ENCODE results near the gene DDX41.
"Not testable (repeated sequence)": the region's sequence is repeated elsewhere in the genome, so short reads cannot be mapped to it uniquely, and the experiment has no call there.

The DDX41 gene

DNA sequence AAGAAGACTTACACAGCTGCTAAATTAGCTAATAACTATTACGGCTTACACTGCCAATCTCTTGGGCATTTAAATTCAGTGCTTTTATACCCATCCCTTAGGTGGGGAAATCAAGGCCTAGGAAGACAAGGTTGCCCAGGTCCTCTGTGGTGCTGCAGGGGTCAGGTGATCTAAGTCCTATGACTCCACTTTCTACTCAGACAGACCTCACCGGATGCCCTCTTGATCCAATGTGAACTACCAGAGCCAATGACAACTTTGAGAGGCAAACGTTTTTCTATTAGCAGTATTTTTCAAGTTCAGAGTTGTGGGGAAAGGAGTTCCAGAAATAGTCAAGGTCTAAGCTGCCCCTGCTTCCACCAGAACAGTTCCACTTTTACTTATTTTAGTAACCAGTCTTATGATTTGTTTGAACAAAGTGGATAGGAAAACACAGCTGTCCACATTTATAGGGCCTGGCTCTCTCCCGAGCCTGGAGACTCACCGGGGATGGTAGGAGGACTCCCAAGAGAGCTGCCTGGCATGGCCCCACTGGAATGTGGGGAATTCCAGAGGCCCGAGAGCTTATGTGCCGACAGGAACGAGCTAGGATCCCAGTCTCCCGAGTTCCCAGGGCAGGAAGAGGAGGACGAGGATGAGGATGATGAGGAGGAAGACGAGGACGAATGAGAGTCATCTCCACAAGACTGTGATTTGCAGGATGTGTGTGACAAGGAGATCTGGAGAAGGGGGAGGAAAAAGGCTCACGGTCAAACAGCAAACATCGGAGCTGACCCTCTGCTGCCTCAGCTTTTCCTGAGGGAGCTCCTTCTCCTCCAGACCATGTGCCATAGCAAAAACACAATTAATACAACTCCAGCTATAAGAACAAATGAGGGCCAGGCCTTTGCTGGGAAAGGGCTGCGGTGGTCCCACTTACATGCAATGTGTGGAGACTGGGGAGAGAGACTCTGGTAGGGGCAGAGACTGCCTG, 20.9 kb upstream of the DDX41 start:
- DNase-seq, result peak; percentile 35

DNA sequence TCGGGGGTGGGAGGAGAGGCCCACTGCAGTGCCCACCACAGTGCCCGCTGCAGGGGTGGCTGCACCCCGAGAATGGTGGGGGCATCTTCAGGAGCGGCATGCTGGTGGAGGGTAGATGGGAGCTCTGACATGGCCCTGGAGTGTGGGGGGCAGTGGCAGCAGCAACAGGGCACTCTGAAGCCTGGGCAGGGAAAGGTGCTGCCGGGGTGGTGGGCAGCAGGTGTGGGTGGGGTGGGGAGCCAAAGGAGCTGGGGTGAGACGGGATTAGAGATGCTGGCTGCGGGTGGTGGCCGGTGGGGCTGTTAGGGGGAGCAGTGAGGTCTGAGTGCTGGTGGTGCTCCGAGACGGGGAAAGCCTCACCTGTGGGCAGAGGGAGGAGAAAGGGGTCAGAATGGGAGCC, 19.6 kb upstream of the DDX41 start:
- DNase-seq, result no peak

- no peak for DNase-seq
Observed at GRCh38 chr5:177535125-177535524, 18.4 kb upstream of the DDX41 start.

DNA sequence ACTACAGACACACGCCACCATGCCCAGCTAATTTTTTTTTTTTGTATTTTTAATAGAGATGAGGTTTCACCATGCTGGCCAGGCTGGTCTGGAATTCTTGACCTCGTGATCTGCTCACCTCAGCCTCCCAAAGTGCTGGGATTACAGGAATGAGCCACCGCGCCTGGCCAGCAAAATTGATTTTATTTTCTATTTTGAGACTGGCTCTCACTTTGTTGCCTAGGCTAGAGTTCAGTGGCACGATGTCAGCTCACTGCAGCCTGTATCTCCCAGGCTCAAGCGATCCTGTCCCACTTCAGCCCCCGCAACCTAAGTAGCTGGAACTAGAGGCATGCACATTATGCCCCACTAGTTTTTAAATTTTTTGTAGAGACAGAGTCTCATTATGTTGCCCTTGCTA, 17.7 kb upstream of the DDX41 start:
- not testable (repeated sequence) for DNase-seq

DNA sequence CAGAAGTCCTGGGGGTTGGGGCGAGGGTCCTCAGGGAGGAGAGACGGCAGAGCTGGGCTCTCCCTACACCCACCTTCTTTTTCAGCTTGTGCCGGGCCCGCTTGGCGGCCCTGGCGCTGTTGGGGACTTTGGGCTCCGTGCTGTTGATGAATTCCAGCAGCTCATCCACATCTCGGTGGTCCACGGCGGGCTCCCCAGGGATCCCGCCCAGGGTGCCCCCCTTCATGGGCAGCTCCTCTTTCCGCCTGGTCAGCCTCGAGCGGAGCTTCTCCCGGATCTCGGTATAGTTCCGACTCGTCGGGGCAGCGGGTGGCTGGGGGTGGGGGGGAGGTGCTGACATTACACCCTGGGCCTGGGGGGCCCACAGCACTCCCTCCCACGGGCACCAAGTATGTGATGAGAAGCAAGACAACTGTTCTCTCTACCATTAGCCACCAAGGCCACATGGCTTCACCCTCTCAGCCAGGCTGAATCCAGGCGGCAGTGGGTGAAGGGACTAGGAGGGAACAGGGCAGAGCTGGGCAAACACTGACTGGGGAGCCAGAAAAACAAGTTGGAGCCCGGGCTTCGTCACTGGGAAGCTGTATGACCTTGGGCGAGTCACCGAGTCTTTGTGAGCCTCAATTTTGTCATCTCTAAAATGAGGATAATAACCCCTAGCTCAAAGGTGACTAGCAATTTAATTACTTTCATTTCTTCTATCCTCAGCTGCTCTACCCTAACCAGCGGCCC, 14.6 kb upstream of the DDX41 start:
- no peak for DNase-seq

DNA sequence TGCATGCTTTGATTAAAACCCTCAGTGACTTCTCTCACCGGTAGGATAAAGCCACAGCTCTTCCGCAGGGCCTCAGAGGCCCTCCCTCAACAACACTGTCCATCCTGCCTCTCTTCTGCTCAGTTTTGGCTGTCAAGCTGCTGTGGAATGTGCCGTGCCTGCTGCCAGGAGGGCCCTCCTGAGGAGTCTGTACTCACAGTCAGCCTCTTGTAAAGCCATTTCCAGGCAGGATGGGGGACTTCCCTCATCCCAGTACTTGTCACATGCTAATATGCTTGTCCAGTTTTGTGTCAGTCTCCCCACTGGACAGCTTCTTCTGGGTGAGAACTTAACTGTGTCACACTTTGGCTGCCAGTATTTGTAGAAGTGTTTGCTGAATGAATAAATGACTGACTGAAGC, 13.9 kb upstream of the DDX41 start:
- DNase-seq, result no peak

DNA sequence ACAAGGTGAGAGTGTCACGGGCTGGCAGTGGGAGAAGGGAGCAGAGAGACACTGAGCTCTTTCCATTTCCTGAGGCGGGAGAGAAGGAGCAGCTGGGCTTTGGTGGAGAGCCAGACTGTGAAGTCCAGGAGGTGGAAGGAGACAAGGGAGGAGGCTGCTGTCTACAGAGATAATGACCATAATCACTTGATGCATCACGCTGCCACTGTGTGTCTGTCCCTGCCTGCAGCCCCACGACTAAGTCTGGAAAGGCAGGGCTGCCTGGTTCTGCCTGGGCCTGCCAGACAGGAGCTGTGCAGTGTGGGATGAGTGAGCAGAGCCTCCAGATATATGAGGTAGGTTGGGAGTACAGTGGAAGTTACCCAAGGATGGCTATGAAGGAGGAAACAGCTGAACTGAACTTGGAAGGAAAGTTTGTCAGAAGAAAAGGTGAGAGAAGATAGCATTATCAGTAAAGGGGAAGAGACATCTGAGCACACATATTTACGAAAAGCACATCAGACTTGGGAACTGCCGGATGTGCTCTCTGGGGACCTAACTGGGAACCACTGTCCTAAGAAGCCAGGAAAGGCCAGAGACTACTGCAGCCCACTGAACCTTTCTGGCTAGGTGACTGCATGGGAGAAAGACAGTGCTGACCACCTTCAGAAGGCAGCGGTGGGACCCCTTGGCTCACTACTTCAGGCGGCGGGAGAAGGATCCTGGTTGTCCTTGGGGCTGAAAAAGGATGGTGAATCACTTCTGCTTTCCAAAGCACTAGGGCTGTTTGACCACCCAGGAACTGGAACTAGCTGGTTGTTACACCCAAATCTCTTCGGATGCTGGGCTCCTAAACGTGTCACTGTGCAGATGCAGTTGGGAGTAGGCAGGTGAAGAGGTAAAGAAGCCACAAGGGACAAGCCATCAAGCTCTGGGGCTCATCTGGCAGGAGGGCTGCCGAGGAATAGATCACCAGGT, 12.8 kb upstream of the DDX41 start:
- DNase-seq, result no peak

DNA sequence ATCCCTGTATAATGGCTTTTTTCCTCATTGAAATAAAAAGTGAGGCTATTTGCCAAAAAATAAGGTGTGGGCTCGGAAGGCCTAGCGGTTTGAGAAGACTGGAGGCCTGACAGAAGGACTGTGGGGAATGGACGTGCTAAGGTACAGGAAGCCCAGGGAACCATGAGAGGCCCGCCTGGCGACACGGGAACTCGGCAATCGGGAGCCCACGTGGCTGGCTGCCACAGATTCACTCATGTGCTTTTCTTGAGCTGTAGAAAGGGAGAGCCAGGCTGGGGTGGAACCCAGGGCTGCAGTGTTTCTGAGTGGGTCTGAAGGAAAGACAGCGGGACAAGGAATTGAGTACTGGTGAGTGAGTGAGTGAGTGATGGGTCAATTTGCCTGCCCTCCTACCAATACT, 11.9 kb upstream of the DDX41 start:
- no peak for DNase-seq

DNA sequence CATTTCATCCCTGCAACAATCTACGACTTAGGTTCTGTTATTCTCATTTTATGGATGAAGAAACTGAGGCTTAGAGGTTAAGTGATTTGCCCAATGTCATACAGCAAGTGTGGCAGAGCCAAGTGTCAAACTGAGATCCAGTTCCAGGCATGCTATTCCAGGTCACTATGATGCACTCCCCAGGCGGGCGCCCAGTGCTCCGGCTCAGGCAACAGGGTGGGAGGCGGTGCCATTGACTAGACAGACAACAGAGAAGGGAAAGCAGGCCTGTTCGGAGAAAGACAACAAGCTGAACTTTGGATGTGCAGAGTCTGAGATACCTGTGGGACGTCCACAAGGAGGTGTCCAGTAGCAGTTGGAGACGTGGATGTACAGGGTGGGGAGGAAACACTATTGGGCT, 10.8 kb upstream of the DDX41 start:
- no peak for DNase-seq

- DNase-seq, result no peak
Observed at GRCh38 chr5:177526791-177527190, 10.0 kb upstream of the DDX41 start.

GRCh38 chr5:177526191-177526590, 9.4 kb upstream of the DDX41 start:
- no peak for DNase-seq

DNA sequence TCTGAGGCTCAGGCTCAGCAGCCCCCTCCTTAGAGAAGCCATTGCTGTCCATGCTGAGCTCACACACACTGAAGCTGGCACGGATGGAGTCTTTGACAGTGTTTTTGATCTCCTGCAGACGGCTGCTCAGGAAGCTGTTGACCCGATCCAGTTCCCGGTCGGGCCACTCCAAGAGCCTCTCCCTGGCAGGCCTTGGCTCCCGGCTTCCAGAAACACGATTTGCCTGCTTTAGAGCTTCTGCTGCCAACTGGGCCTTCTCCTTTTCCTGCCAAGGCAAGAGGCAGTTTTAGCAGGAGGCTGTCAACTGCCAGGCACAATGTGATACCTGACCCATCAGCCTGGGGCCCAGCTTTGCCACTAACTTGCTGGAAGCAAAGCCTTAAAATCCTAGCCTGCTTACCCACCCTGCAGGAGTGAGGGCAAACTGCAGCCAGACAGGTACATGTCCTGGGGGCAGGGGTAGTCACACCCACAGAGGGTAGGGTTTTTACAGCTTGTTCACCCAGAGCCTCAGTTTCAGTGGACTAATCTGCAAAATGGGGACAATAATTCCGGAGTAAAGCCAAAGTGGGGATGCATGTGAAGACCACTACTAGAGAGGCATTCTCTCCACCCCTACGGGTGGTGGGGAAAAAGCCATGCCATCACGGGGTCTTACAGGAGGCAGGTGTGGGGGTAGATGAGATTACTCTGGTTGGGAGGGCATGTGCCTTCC, 8.3 kb upstream of the DDX41 start:
- no peak for DNase-seq

GRCh38 chr5:177524539-177524900, 7.8 kb upstream of the DDX41 start:
- no peak for DNase-seq

DNA sequence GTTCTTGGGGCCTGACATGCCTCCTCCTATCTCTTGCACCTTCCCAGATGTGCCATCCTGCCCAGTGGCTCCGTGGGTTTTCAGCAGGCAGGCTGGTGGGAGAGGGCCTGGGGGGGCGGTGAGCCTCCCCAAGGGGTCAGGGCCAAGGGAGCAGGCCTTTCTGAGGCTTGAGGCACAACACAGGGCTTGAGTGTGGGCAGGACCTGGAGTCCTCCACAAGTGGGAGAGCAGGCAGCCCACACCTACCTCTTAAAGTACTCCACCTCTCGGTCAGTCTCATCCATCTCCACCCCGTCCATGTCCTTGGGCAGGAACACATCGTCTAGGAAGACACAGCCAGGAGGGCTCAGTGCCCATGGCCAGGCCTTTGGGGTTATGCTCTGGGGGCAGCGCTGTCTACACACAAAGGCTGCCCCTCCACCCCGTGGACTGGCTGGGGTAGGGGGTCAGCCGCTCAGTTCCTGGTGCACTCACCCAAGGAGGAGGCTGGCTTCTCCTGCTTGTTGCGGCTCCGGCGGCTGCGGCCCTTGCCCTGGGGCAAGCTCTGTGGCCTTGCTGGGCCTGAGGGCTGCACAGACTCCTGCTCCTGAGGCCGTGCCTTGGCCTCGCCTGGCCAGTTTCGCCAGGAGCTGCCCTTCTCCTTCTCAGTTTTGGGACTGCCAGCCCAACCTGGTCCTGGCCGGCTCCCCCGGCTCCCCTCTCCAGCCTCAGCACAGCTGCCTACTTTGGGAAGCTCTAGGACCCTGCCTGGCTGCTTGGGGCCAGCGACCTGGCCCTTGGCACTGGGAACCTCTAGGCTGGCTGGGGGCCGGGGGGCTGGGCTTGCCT, 7.2 kb upstream of the DDX41 start:
- no peak for DNase-seq

DNA sequence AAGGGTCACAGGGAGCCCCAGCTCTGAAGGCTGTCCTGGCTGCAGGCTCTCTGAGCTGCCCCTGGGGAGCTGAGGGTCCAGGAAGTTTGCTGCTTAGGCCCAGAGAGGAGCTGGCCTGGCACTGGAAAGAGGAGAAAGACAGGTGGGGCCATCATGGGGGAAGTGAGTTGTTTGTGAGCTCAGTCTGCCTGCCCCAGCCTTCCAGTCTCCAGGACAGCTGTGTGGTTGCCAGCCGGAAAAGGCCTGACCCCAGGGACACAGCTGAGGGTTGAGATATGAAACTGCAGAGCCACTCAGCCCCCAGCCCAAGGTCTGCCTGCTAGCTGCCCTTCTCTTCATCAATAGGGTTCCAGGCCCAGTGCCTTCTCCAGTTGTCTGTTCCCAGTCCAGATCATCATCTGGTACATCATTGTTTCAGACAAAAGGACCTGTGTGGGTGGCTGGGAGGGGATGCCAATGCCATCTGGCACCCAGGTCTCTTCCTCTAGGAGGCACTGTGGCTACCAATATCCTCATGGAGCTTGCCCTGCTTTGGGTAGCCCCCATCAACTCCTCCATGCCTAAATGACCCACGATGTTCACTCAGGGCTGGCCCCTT, 4.3 kb upstream of the DDX41 start:
- DNase-seq, result no peak

- DNase-seq, result no peak
Observed at GRCh38 chr5:177520271-177520670, 3.5 kb upstream of the DDX41 start.

DNA sequence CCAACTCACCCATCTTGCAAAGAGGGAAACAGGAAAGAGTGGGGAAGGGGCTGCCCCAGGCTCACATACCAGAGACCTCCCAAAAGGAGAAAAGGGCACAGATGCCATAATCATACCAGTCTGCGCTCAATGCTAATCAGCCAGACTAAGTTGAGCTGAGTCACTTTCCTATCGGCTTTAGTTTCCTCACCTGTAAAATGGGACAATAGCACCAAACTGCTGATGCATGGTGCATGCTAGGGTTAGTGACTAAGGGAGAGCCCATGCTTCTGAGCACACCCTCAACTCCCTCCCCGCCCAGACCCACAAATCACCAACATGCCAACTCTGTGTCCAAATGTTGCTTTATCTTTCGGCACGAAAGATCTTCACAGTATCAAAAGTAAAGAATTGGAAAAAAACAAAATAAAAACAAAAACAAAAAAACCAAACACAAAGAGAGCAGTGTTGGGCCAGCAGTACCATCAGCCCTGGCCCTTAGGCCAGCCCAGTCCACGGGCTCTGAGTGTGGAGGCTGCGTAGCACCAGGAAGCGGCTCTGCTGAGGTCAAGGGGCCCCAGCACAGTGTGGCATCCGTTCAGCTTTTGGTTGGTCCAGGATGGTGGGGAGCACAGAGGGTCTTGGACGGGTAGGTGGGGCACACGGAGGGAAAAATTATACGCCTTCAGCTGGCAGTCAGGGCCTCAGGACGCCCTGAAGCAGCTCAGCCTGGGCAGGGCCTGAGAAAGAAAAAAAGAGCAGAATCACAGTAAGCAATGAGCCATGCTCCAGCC, 2.9 kb upstream of the DDX41 start:
- DNase-seq, result no peak

GRCh38 chr5:177515580-177515979, 1.2 kb downstream of the DDX41 start:
- DNase-seq, result no peak

- DNase-seq, result no peak
Observed at GRCh38 chr5:177514541-177514940, 2.2 kb downstream of the DDX41 start.

DNA sequence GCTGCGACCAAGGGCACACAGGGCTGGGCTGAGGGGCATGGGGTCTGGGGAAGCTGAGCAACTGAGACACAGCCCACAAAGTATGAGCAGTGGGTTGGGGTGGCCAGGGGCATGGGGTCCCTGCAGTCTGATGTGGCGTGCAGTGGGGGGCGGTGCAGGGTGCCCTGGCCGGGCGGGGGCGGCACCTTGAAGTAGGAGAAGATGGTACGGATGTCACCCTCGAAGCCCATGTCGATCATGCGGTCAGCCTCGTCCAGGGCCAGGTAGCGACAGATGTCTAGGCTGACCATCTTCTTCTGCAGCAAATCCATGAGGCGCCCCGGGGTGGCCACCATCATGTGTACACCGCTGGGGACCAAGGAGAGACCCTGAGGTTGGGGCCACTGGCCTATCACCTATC, 3.3 kb downstream of the DDX41 start:
- no peak for DNase-seq

Measured in GOT3 (cell line).